Upper lobe of left lung (tissue), 4 donors: ENCODE measurements around the gene TMED6.

Experiments
- CTCF ChIP-seq, 6 experiments: fragments of 450-650 bp in 4 of 6; fragments of 200-600 bp in 2 of 6; sonication (generic) in 2 of 6; IDR thresholded peaks; one replicate each; pipeline ENCODE4 v1.5.1; 2016 to 2019; ENCODE audit warnings: antibody characterized with exemption in 6 of 6
- EP300 ChIP-seq, 4 donors: sonication (generic); formaldehyde crosslinking; IDR thresholded peaks; one replicate each; pipeline ENCODE4 v1.5.1; 2017; ENCODE audit warnings: antibody characterized with exemption in 4 of 4, control low read depth in 2 of 4
- POLR2AphosphoS5 ChIP-seq, 2 donors: sonication (generic); formaldehyde crosslinking; IDR thresholded peaks; one replicate each; pipeline ENCODE4 v1.5.1; 2017; ENCODE audit warnings: antibody characterized with exemption in 2 of 2

GRCh38 chr16:69311533-69312387, 39.8 kb downstream of the TMED6 start:
- no peak for TF ChIP-seq CTCF (IDR thresholded peaks at IDR 0.05)
- TF ChIP-seq POLR2AphosphoS5 (IDR thresholded peaks at IDR 0.05) = no peak
- TF ChIP-seq EP300 (IDR thresholded peaks at IDR 0.05) = no peak
